Suprapubic skin (tissue), 3 donors: ENCODE results near the gene DNM3.

Experiments used
- CTCF ChIP-seq, 2 donors: fragments of 200-600 bp in 1 of 2; fragments of 450-650 bp in 1 of 2; sonication (generic) in 1 of 2; IDR thresholded peaks; one replicate each; pipeline ENCODE4 v1.5.1; 2016 to 2019; ENCODE audit warnings: antibody characterized with exemption in 2 of 2, mild to moderate bottlenecking in 1 of 2, moderate library complexity in 1 of 2
- POLR2A ChIP-seq, 2 donors: fragments of 450-650 bp; IDR thresholded peaks; one replicate each; pipeline ENCODE4 v1.6.1; 2017; ENCODE audit warnings: antibody characterized with exemption in 2 of 2, mild to moderate bottlenecking in 2 of 2, moderate library complexity in 2 of 2

- no peak for TF ChIP-seq POLR2A (IDR thresholded peaks at IDR 0.05)
- TF ChIP-seq CTCF (IDR thresholded peaks at IDR 0.05), result no peak
Observed at GRCh38 chr1:172135076-172135672, 293.9 kb downstream of the DNM3 start.
